ENCODE results near the gene MTG1. TPM values are rescaled to one million over a fixed set of nuclear protein-coding genes. Genes with fewer than 3 reads are reported as not detected.
"Not testable (repeated sequence)": the region's sequence is repeated elsewhere in the genome, so short reads cannot be mapped to it uniquely, and the experiment has no call there.

Gene MTG1
- total RNA-seq, 1 donor from 2014 or later = 44.0 TPM

GRCh38 chr10:133429571-133429970 is 35.6 kb downstream of the MTG1 start:
- H3K4me1 Mint-ChIP-seq (ENCODE audit: low read depth, unreplicated experiment); H3K9me3 ChIP-seq (ENCODE audit: insufficient read depth, low read depth, low read length); H3K4me2 ChIP-seq (ENCODE audit: low read length); H3K4me1 ChIP-seq (ENCODE audit: insufficient read depth, low read length); H3K27ac ChIP-seq (ENCODE audit: low read depth, low read length); H3K79me2 ChIP-seq (ENCODE audit: insufficient read depth, low read length); H3K9me3 Mint-ChIP-seq (ENCODE audit: unreplicated experiment); H3K27me3 ChIP-seq (ENCODE audit: insufficient read depth, low read length); H3K4me3 ChIP-seq (ENCODE audit: insufficient read depth, low read depth, low read length); H3K27ac Mint-ChIP-seq (ENCODE audit: unreplicated experiment); H3K9ac ChIP-seq (ENCODE audit: low read length); H3K4me3 Mint-ChIP-seq (ENCODE audit: unreplicated experiment); H3K36me3 ChIP-seq (ENCODE audit: insufficient read depth, low read length); FAIRE-seq; H4K20me1 ChIP-seq (ENCODE audit: insufficient read depth, low read length); H3K36me3 Mint-ChIP-seq (ENCODE audit: low read depth, unreplicated experiment); DNase-seq (ENCODE audit: low read depth); H2AFZ ChIP-seq (ENCODE audit: low read depth, low read length): not testable (repeated sequence)
- peaks cover 11% of the 10 kb centered on the region for H3K27me3 Mint-ChIP-seq (ENCODE audit: low read depth, unreplicated experiment)

GRCh38 chr10:133431888-133432613 is 38.1 kb downstream of the MTG1 start:
- H3K4me2 ChIP-seq (ENCODE audit: low read length); H2AFZ ChIP-seq (ENCODE audit: low read depth, low read length); H3K79me2 ChIP-seq (ENCODE audit: insufficient read depth, low read length); FAIRE-seq; H3K27me3 ChIP-seq (ENCODE audit: insufficient read depth, low read length); H3K27ac Mint-ChIP-seq (ENCODE audit: unreplicated experiment); H3K36me3 Mint-ChIP-seq (ENCODE audit: low read depth, unreplicated experiment); DNase-seq (ENCODE audit: low read depth); H3K4me3 Mint-ChIP-seq (ENCODE audit: unreplicated experiment); H3K27ac ChIP-seq (ENCODE audit: low read depth, low read length); H3K36me3 ChIP-seq (ENCODE audit: insufficient read depth, low read length); H3K9me3 Mint-ChIP-seq (ENCODE audit: unreplicated experiment); H3K27me3 Mint-ChIP-seq (ENCODE audit: low read depth, unreplicated experiment); H4K20me1 ChIP-seq (ENCODE audit: insufficient read depth, low read length); H3K4me1 ChIP-seq (ENCODE audit: insufficient read depth, low read length); H3K9me3 ChIP-seq (ENCODE audit: insufficient read depth, low read depth, low read length); H3K4me1 Mint-ChIP-seq (ENCODE audit: low read depth, unreplicated experiment); H3K4me3 ChIP-seq (ENCODE audit: insufficient read depth, low read depth, low read length); H3K9ac ChIP-seq (ENCODE audit: low read length): not testable (repeated sequence)

GRCh38 chr10:133432789-133433188 is 38.8 kb downstream of the MTG1 start:
- not testable (repeated sequence) for H3K79me2 ChIP-seq (ENCODE audit: insufficient read depth, low read length); H3K4me3 Mint-ChIP-seq (ENCODE audit: unreplicated experiment); H3K4me1 ChIP-seq (ENCODE audit: insufficient read depth, low read length); H3K4me1 Mint-ChIP-seq (ENCODE audit: low read depth, unreplicated experiment); H3K27ac ChIP-seq (ENCODE audit: low read depth, low read length); H2AFZ ChIP-seq (ENCODE audit: low read depth, low read length); H3K36me3 ChIP-seq (ENCODE audit: insufficient read depth, low read length); H3K27me3 ChIP-seq (ENCODE audit: insufficient read depth, low read length); H3K9ac ChIP-seq (ENCODE audit: low read length); H3K9me3 ChIP-seq (ENCODE audit: insufficient read depth, low read depth, low read length); H3K4me3 ChIP-seq (ENCODE audit: insufficient read depth, low read depth, low read length); H4K20me1 ChIP-seq (ENCODE audit: insufficient read depth, low read length); H3K27me3 Mint-ChIP-seq (ENCODE audit: low read depth, unreplicated experiment); H3K4me2 ChIP-seq (ENCODE audit: low read length); FAIRE-seq; H3K27ac Mint-ChIP-seq (ENCODE audit: unreplicated experiment); H3K9me3 Mint-ChIP-seq (ENCODE audit: unreplicated experiment); DNase-seq (ENCODE audit: low read depth); H3K36me3 Mint-ChIP-seq (ENCODE audit: low read depth, unreplicated experiment)

GRCh38 chr10:133438711-133439273 is 44.8 kb downstream of the MTG1 start:
- Histone ChIP-seq H3K27me3 (ENCODE audit: insufficient read depth, low read length) (no peaks in the 10 kb centered on the region), H3K9ac (ENCODE audit: low read length) (no peak overlapping the region), H3K79me2 (ENCODE audit: insufficient read depth, low read length) (no peaks in the 10 kb centered on the region), H2AFZ (ENCODE audit: low read depth, low read length) (no peak overlapping the region), H3K9me3 (ENCODE audit: insufficient read depth, low read depth, low read length) (no peaks in the 10 kb centered on the region), H3K4me2 (ENCODE audit: low read length) (no peak overlapping the region), H3K4me3 (ENCODE audit: insufficient read depth, low read depth, low read length) (no peak overlapping the region), H4K20me1 (ENCODE audit: insufficient read depth, low read length) (peaks cover 4% of the 10 kb centered on the region), H3K4me1 (ENCODE audit: insufficient read depth, low read length) (no peaks in the 10 kb centered on the region), H3K36me3 (ENCODE audit: insufficient read depth, low read length) (no peaks in the 10 kb centered on the region), H3K27ac (ENCODE audit: low read depth, low read length) (no peak overlapping the region)
- TF ChIP-seq EZH2 (IDR thresholded peaks at IDR 0.05; ENCODE audit: insufficient read depth, low read length) (no peak), CTCF (IDR thresholded peaks at IDR 0.05; ENCODE audit: insufficient read depth, low read depth, low read length) (peak; percentile 21)
- Mint-ChIP-seq H3K4me3 (ENCODE audit: unreplicated experiment) (no peak overlapping the region), H3K9me3 (ENCODE audit: unreplicated experiment) (peaks cover 12% of the 10 kb centered on the region), H3K36me3 (ENCODE audit: low read depth, unreplicated experiment) (peaks cover 4% of the 10 kb centered on the region), H3K27me3 (ENCODE audit: low read depth, unreplicated experiment) (peaks cover 5% of the 10 kb centered on the region), H3K4me1 (ENCODE audit: low read depth, unreplicated experiment) (peaks cover 4% of the 10 kb centered on the region), H3K27ac (ENCODE audit: unreplicated experiment) (no peak overlapping the region)
- FAIRE-seq = no peak
- no peak for DNase-seq (ENCODE audit: low read depth)

Data from astrocyte (in vitro differentiated cells and primary cell).